HG03378 (cell line): ENCODE data around the gene RHBDL2.
"Not testable (repeated sequence)": the region's sequence is repeated elsewhere in the genome, so short reads cannot be mapped to it uniquely, and the experiment has no call there.

ENCODE experiments used
- ATAC-seq: cut with Tn5 transposase; IDR thresholded peaks from one replicate; pipeline ENCODE4 v1.9.1; 2021; ENCODE audit warnings: mild to moderate bottlenecking, moderate library complexity; ENCODE audit not compliant: unreplicated experiment

RHBDL2 gene, protein sequence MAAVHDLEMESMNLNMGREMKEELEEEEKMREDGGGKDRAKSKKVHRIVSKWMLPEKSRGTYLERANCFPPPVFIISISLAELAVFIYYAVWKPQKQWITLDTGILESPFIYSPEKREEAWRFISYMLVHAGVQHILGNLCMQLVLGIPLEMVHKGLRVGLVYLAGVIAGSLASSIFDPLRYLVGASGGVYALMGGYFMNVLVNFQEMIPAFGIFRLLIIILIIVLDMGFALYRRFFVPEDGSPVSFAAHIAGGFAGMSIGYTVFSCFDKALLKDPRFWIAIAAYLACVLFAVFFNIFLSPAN

DNA sequence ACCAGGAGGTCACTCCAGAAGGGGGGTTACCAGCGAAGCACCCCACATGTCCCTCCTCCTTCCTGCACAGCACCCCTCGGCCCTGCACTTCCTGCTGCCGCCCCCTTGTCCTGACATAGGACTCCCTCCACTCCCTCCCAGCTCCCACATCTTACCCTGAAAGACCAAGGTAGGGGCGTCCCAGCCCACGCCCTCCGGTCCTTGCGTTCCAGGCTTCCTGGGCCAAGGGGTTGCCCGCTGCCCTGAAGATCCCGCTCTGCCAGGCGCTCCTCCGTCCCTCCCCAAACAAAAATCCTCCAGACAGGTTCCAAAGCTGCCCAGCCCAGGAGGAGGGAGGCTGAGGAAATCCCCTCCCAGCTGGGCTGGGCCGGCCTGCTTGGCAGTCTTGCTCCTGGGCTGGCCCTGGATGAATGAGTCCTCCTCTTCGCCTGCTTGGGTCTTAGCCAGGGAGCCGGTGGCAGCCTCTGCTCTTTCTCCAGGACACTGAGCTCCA lies at the start of gene RHBDL2:
Gene RHBDL2 (minus strand): TSS at position 304 of the 493 bp plus-strand sequence. CDS start 22,618 bp downstream, outside the sequence.
- no peak for ATAC-seq

DNA sequence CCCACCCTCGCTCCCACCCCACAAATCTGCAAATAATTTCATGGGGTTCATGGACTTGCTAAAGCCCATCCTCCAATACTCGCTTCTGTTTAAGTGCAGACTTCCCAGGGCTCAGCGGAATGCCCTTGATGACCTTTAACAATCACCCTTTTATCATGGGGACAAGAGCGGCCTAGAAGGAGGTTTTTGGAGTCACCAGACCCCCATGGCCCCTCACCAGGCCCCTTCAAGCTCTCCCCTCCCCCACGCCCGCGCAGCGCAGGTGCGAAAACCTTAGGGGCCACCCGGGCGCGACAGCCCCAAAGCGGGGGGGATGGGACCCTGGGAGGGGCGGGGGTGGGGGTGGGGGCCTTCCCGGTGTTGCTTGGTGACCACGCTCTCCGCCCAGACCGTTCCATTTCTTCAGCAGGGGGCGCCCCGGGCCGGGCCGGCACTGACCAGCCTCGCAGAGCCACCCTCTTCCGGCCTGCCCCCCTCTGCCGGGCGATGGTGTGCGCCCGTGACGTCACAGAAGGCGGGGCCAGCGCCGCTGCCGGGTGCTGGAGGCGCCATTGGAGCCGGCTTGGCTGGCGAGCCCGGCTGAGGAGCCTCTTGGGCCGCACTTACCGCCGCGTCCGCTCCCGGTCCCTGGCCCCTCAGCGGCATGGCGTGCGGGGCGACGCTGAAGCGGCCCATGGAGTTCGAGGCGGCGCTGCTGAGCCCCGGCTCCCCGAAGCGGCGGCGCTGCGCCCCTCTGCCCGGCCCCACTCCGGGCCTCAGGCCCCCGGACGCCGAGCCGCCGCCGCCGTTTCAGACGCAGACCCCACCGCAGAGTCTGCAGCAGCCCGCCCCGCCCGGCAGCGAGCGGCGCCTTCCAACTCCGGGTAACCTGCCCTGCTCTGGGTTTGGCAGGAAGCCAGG lies 49.4 kb upstream of the RHBDL2 start, which contains the start of gene AKIRIN1:
Gene AKIRIN1 (plus strand): TSS at position 539 of the 900 bp plus-strand sequence. CDS start 105 bp downstream, at position 644.
- ATAC-seq, result peak; percentile 84

DNA sequence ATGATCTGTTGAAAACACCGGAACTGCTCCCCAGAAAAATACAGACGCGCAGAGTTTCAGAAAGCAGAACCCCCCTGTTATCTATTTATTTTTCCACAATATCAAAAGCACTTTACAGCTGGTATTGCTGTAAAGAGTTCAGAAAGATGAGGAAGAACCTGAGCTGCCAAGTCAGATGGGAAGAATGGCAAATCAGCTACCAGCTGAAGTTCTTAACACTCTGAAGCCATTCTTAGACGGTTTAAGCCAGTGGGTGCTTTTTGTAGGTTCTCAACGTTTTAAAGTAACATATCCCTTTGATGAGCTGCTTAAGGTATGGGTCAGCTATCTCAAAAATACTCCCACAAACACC lies 48.7 kb upstream of the RHBDL2 start:
- ATAC-seq, result no peak

DNA sequence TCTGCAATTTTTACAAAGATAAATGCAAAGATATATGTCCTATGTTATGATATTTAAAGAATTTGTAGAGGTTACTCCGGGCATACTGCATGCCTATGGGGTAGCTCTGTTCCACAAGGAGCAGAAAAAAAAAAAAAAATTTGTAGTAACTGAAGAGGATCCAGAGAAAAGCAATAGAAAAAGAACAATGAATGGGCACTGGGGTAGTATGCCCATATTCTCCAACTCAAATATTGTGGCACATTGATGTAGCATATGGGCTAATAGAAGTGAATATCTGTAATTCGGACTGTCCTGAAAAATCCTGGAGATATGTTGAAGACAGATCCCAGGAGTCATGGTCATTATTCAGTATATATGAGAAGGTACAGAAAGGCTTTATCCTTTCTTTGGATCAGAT lies 48.3 kb upstream of the RHBDL2 start:
- ATAC-seq, result no peak

DNA sequence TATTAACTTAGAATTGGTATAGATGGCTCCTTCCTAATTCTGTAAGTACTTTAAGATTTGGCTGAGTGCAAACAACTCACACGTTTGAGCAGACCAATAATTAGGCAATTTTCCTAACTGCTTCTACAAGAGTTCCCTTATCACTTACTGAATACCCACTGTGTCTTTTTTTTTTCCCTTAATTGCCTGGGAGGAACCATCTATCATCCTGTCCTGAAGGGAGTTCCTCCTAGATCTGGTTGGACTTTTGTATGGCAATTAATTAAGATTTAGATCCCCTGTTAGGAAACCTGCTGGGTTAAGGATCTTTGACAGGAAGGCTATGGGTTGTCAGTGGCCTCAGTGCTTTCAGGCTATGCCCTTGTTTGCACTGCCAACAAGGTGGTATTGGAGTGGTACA lies 37.8 kb upstream of the RHBDL2 start:
- not testable (repeated sequence) for ATAC-seq

DNA sequence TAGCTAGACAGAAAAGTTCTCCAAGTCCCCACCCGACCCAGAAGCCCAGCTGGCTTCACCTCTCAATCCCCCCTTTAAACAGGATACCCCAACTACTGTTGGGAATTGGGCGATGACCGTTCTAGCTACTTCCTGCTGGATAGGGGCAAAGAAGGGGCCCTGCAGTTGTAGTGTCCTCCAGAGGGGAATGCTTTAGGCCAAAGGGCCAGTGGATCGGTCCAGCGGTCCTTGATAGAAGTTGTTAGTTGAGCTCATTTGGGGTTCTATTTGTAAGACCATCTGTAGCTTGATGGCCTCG lies 36.6 kb upstream of the RHBDL2 start:
- not testable (repeated sequence) for ATAC-seq

DNA sequence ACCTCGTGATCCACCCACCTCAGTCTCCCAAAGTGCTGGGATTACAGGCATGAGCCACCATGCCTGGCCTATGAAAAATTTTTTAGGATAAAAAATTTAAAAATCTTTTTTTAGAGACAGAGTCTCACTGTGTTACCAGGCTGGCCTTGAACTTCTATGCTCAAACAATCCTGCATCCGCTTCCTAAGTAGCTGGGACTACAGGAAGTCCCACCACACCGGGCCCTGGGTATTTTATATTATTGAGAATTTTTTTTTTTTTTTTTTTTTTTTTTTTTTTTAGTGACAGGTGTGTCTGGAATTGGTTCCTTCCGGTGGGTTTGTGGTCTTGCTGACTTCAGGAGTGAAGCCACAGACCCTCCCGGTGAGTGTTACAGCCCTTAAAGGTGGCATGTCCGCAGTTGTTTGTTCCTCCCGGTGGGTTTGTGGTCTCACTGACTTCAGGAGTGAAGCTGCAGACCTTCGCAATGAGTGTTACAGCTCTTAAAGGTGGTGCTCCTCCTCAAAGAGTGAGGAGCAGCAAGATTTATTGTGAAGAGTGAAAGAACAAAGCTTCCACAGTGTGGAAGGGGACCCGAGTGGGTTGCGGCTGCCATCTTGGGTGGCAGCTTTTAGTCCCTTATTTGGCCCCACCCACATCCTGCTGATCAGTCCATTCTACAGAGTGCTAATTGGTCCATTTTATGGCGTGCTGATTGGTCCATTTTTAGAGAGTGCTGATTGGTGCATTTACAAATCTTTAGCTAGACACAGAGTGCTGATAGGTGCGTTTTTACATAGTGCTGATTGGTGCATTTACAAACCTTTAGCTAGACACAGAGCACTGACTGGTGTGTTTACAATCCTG lies 36.0 kb upstream of the RHBDL2 start:
- not testable (repeated sequence) for ATAC-seq

DNA sequence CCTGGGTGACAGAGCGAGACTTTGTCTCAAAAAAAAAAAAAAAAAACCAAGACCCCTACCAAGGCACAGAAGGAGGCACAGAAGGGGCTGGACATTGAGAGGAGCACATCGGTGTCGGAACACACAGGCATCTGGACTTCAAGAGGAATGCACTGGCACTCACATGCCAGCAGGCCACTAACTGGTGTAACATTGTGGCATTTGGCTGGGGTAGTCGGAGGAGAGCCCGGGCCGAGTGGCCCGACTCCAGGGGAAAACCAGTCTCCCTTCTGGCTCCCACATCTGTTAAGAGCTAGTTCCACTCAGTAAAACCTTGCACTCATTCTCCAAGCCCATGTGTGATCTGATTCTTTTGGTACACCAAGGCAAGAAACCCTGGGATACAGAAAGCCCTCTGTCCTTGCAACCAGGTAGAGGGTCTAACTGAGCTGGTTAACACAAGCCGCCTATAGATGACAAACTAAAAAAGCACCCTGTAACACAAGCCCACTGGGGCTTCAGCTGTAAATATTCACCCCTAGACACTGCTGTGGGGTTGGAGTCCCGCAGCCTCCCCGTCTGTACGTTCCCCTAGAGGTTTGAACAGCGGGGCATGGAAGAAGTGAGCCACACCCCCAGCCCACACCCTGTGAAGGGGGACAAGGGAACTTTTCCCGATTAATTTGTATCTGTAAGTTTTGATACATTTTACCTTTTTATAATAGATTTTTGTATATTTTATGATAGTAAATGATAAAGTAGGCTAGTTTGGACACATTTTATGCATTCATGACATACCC lies 32.2 kb upstream of the RHBDL2 start:
- no peak for ATAC-seq

DNA sequence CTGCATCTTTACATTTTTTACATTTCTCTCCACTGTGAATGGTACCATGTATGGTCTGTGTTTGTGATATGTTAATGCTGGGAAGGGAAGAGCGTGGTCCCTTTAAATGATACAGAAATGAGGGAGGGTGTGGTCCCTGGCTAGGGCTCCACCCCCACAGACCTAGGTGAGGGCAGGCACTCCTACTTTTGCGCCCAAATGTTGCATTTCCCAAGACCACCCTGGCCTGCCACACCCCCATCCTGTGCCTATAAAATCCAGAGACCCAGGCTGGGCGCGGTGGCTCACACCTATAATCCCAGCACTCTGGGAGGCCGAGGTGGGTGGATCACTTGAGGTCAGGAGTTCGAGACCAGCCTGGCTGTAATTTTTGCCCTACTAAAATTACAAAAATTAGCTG lies 31.5 kb upstream of the RHBDL2 start:
- ATAC-seq, result not testable (repeated sequence)

DNA sequence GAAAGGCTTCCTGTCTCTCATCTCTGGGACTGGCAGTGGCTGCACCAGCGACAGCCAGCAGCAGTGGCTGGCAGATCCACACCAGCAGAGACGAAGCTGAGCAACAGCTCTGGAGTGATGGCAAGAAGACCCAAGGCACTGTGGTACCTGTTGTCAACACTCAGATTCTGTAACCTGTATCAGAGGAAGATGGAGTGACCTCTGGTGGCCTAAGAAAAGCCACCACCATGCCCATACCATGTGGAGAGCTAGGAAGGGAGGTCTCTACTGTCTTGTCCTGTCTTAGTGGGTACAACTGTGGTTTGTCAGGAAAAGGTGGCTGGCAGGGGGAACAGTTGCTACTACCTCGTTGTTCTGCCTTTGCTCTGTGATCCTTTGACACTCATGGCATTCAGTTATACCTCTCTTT lies 22.5 kb upstream of the RHBDL2 start:
- ATAC-seq, result no peak

DNA sequence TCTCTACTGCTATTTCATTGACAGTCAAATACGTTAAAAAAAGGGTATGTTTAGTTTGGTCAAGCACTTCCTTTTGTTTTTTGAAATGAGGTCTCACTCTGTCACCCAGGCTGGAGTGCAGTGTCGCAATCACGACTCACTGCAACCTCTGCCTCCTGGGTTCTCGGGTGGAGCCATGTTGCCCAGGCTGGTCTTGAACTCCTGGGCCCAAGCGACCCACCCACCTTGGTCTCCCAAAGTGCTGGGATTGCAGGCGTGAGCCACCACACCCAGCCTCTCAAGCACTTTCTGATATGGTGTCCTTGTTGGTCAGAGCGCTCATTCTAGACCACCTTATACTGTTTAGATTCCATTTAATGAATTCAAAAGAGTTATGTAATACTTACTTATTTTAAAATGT lies 20.9 kb upstream of the RHBDL2 start:
- no peak for ATAC-seq

DNA sequence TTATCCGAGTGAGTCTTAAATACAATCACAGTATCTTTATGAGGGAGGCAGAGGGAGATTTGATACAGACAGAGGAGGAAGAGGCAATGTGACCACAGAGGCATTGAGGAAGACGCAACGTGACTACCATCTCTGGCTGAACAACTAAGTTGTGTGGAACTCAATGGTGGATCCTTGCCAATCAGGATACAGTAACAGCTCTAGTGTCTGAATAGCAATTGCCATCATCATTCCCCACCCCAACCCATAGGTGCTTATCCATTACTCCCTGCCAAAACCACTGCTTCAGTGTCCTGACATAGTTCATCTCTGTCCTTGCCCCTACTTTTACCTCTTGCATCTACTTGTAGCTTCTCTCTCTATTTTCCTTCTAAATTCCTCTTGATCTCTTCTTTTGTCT lies 20.5 kb upstream of the RHBDL2 start:
- no peak for ATAC-seq

DNA sequence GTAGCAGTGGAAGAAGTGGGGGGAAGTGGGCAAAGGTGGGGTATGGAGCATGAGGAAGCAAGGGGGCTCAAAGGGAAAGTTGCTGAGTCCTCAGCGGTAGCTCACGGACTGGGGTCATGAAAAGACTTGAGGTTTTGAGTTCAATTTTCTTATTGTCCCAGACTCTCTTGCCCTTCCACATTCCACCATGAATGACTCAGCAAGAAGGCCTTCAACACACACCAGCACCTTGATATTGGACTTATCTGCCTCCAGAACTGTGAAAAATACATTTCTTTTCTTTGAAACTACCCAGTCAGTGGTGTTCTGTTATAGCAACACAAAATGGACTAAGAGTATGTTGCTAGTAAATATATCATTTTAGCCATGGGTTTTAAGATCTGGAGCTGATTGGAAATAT lies 17.3 kb upstream of the RHBDL2 start:
- ATAC-seq, result no peak

DNA sequence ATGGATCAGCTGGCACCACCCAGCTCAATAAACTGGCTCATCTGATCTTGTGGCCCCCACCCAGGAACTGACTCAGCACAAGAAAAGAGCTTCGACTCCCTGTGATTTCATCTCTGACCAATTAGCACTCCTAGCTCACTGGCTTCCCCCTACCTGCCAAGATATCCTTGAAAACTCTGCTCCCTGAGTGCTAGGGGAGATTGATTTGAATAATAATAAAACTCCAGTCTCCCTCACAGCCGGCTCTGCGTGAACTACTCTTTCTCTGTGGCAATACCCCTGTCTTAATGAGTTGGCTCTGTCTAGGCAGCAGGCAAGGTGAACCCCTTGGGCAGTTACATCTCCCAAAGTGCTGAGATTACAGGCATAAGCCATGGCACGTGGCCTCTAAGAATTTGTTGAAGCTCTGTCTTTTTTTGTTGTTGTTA lies 11.8 kb upstream of the RHBDL2 start:
- no peak for ATAC-seq

DNA sequence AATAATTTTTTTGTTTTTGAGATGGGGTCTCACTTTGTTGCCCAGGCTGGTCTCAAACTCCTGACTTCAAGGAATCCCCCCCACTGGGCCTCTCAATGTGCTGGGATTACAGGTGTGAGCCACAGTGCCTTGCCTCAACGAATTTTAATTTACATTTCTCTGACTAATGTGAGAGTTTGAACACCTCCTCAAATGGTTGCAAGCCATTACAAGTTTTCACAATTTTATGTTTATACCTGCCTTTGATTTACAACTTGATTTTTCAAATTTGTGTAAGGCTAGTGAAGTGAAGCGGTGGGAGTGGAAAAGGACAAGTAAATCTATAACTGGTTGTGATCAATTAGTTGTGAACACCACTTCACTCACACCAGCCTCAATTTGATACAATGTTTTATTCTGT lies 8.9 kb upstream of the RHBDL2 start:
- no peak for ATAC-seq

DNA sequence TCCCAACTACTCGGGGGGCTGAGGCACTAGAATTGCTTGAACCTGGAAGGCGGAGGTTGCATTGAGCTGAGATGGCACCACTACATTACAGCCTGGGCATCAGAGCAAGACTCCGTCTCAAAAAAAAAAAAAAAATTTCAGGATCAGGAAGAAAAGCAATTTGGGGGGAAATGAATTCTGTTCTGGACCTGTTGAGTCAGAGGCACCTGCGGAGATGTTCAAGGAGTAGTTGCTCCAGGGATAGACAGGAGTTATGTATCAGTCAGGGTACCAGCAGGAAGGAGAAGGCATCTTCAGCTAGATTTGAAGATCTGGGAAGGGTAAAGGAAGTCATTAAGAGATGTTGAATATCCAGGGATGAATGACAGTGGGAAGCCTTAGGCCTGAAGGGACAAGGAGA lies 2.9 kb upstream of the RHBDL2 start:
- no peak for ATAC-seq

DNA sequence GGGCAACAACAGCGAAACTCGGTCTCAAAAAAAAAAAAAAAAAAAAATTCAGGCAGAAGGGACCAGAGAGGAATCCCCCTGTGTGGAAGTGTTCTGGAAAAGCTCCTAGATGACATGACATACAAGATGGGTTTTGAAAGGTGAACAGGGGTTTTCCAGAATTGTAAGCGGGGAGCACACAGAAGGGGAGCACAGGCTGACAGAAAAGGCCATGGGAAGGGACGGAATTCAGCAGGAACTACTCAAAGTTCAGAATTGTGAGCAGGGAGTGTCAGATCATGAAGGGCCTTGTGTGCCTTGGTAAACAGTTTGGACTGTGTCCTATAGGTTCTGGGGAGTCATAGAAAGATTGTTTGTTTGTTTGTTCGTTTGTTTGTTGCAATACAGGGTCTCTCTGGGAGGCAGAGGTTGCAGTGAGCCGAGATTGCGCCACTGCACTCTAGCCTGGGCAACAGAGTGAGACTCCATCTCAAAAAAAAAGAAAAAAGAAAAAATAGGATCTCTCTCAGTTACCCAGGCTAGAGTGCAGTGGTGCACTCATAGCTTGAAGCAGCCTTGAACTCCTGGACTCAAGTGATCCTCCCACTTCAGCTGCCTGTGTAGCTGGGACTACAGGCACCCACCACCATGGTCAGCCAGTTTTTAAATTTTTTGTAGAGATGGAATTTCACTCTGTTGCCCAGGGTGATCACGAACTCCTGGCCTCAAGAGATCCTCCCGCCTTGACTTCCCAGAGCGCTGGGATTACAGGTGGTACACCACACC lies 1.2 kb upstream of the RHBDL2 start:
- ATAC-seq, result no peak

DNA sequence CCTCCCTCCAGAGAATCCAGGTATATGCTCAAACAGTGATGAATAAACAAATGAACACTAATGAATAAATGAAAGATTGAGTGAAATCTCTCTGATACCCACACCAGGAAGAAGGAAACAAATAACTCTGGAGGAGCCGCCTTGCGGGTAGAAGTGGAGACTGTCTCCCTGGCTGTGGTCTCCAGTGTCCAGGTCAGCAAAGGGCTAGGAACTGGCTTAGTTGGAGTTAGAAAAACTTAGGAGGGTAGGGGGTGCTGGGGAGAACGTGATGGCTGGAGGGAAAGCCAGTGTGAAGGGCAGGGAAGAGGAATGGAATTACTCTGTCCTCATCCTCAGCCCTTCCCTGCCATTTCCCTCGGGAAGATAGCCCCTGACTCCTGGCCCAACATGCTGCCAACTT lies 537 bp downstream of the RHBDL2 start:
- no peak for ATAC-seq

DNA sequence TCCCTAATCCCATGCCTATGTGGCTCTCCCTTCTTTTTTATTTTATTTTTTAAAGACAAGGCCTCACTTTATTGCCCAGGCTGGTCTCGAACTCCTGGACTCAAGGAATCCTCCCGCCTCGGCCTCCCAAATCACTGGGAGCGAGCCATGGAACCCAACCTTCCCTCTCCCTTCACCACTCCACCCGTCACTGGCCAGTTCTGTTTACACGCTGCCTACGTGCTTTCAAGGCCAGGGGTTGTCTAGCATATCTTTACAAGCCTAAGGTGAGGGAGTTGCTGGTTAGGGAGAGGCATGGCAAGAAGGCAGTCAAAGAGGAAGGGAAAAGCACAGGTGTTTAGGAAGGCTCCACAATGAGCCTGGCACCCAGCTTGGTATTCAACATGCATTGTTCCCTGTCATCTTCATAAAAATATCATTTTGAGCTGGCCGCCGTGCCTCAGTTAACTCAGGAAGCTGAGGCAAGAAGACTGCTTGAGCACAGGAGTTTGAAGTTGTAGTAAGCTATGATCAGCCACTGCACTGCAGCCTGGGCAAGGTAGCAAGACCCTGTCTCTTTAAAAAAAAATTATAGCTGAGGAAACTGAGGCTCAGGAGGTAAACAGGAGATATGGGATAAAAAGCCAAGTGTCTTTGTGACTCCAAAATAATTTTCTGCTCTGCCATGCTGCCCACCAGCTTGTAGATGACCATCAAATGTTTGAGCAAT lies 1.1 kb downstream of the RHBDL2 start:
- ATAC-seq, result no peak
